Thymus (tissue), 11 donors: ENCODE measurements around the gene NPTN. TPM values are rescaled to one million over a fixed set of nuclear protein-coding genes. Genes with fewer than 3 reads are reported as not detected.

Experiments used
- DNase-seq, 9 donors: peaks; one replicate each; pipeline ENCODE4 v3.0.0-alpha.2; 2013; ENCODE audit warnings: low spot score in 9 of 9, low read depth in 6 of 9, missing footprints in 1 of 9
- H3K27ac ChIP-seq, 2 donors: one replicate each; pipeline ENCODE4 v1.5.1; 2013; ENCODE audit warnings: control low read depth in 1 of 2, low read depth in 1 of 2, low read length in 1 of 2, mild to moderate bottlenecking in 1 of 2, moderate library complexity in 1 of 2
- H3K27me3 ChIP-seq, 2 donors: one replicate each; pipeline ENCODE4 v1.5.1; 2013; ENCODE audit warnings: low read length in 1 of 2; ENCODE audit not compliant: control insufficient read depth in 2 of 2, insufficient read depth in 1 of 2
- H3K36me3 ChIP-seq, 2 donors: one replicate each; pipeline ENCODE4 v1.5.1; 2013; ENCODE audit warnings: low read length in 1 of 2, mild to moderate bottlenecking in 1 of 2, moderate library complexity in 1 of 2; ENCODE audit not compliant: control insufficient read depth in 2 of 2, insufficient read depth in 2 of 2
- H3K4me1 ChIP-seq, 2 donors: one replicate each; pipeline ENCODE4 v1.5.1; 2013; ENCODE audit warnings: low read length in 2 of 2; ENCODE audit not compliant: control insufficient read depth in 2 of 2, insufficient read depth in 2 of 2
- H3K4me3 ChIP-seq, 2 donors: one replicate each; pipeline ENCODE4 v1.5.1; 2013; ENCODE audit warnings: low read length in 2 of 2, control low read depth in 1 of 2, mild to moderate bottlenecking in 1 of 2
- H3K9me3 ChIP-seq, 2 donors: one replicate each; pipeline ENCODE4 v1.5.1; 2013; ENCODE audit warnings: low read length in 1 of 2, mild to moderate bottlenecking in 1 of 2; ENCODE audit not compliant: control insufficient read depth in 2 of 2, insufficient read depth in 1 of 2
- WGBS: extraction: QIAGEN DNeasy Blood & Tissue Kit; methylation state at CpG from one replicate; pipeline ENCODE4 v1.1.7; 2013; 5-methylcytosine and 5-hydroxymethylcytosine counted together
- polyA plus RNA-seq: library from polyadenylated mRNA; stranded (reverse); fragments of 200-250 nt; gene quantifications from one replicate; pipeline ENCODE4 v1.2.3, GENCODE V29; 2013
- total RNA-seq: library from RNA; stranded (reverse); fragments of 120-200 nt; gene quantifications from one replicate; pipeline ENCODE4 v1.2.4, GENCODE V29; 2013
- donor health status: healthy.

Gene NPTN
- total and polyA plus RNA-seq, 2 donors = 39.9 to 45.9 TPM

DNA sequence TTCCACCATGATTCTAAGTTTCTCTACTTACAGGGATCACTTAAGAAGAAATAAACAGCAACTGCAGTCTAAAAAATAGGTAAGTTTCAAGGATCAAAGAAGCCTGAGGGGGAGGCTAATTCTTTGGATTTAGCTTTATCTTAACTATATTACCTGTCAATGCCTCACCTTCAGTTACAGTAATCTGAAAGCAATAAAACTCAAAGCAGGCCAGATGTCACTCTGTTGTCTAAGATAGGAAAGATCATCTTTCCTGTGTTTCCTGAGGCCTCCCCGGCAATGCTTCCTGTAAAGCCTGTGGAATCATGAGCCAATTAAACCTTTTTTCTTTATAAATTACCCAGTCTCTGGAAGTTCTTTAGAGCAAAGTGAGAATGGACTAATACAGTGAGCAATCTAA lies 60.2 kb downstream of the NPTN start:
- Histone ChIP-seq H3K4me1 (no peaks in the 10 kb centered on the region), H3K9me3 (no peaks in the 10 kb centered on the region), H3K4me3 (no peak overlapping the region), H3K36me3 (peaks cover 46 to 56% of the 10 kb centered on the region in 2 donors), H3K27ac (no peak overlapping the region), H3K27me3 (no peaks in the 10 kb centered on the region)
- DNase-seq = no peak
- 92% methylated on average over 1 of the region's 1 CpG for WGBS

DNA sequence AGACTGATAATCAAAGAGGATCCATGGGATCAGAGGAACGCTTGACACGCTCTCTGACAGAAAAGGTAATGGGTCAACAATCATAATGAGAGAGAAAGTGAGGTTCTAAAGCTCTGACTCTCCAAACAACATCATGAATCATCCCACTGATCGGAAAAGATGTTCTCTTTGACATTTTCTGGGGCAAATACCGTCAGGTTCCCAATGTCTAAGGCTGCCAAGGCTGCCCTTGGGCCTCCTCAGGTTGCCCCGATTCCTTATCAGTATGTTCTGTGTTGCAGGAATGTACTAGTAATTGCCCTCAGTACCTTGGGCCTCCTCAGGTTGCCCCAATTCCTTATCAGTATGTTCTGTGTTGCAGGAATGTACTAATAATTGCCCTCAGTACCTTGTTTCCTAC lies 60.9 kb downstream of the NPTN start:
- 86% methylated on average over 5 of the region's 5 CpGs for WGBS
- no peak for DNase-seq
- H3K4me1 ChIP-seq = no peaks in the 10 kb centered on the region
- peaks cover 47 to 56% of the 10 kb centered on the region in 2 donors for H3K36me3 ChIP-seq
- no peaks in the 10 kb centered on the region for H3K9me3 ChIP-seq
- no peak overlapping the region for H3K27ac ChIP-seq
- H3K4me3 ChIP-seq = no peak overlapping the region
- H3K27me3 ChIP-seq = no peaks in the 10 kb centered on the region

DNA sequence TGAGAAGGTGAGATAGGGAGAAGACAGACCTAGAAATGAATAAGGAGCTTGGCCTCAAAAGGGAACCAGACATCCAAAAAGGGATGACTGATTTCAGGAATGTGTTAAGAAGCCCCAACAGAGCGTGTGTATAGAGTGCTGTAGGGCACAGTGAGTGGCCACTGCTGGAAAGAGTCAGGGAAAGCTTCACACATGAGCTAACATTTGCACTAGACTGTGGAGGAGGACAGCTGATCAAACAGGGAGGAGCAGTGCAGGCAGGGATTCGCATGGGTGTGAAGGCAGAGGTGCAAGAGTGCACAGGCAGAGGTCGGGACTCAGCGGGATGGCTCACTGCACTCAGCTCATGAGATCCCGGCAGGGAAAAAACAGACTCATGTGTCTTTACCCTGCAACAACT lies 61.8 kb downstream of the NPTN start:
- DNase-seq = peak in 1 of 9 donors; percentile 3
- Histone ChIP-seq H3K27me3 (no peaks in the 10 kb centered on the region), H3K4me3 (no peak overlapping the region), H3K9me3 (no peaks in the 10 kb centered on the region), H3K36me3 (peaks cover 49 to 56% of the 10 kb centered on the region in 2 donors), H3K4me1 (no peaks in the 10 kb centered on the region), H3K27ac (no peak overlapping the region)
- WGBS = 94% methylated on average over 5 of the region's 5 CpGs

DNA sequence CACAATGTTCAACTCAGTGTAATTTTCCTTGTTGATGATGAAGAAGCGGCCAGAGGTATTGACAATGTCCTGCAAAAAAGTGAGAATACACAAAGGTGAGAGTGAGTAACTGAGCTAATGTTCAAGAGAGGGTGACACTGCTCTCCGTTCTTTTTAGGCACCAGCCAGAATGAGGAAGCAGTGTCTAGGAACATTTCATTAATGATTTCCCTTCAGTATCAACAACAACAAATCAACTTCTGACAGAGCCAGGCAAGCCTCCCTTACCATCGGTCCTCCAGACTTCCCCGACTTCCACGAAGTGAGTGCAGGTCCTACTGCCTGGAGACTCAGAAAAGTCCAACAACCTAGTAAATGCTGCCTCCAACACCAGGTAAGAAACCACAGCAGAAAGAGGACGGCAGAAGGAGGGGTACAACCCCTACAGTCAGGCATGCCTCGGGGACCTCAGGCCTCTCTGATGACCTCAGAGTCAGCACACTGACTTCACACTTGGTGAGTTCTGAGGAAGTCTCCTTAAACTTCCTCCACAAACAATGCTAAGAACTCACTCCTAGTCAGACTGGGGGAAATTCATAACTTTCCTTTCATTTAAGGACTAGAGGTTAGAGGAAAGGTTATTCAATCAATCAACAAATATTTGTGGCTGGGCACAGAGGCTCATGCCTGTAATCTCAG lies 62.7 kb downstream of the NPTN start:
- H3K4me1 ChIP-seq = no peaks in the 10 kb centered on the region
- DNase-seq = no peak
- H3K9me3 ChIP-seq = no peaks in the 10 kb centered on the region
- H3K27me3 ChIP-seq = no peaks in the 10 kb centered on the region
- no peak overlapping the region for H3K27ac ChIP-seq
- no peak overlapping the region for H3K4me3 ChIP-seq
- H3K36me3 ChIP-seq = peaks cover 47 to 56% of the 10 kb centered on the region in 2 donors
- 88% methylated on average over 7 of the region's 7 CpGs for WGBS

DNA sequence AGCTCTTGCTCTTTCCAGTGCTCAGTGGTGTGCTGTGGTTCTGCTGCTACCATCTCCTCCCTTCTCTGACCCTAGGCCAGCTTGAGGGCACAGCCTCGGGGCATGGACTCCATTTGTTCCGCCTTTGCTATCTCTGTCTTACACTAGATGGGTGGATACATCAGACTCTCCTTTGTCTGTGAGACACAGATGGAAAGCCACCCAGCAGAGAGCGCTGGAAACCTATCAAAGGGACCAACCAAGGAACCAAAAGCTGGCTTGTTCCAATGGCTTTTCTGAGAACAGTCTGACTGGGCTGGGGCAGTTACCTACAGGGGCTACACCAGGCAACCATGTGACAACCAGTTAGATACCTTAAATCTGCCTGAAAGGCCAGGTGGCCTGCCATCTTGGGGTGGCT lies 63.8 kb downstream of the NPTN start:
- DNase-seq = no peak
- Histone ChIP-seq H3K4me3 (no peak overlapping the region), H3K27ac (no peak overlapping the region), H3K9me3 (no peaks in the 10 kb centered on the region), H3K36me3 (peaks cover 47 to 56% of the 10 kb centered on the region in 2 donors), H3K4me1 (no peaks in the 10 kb centered on the region), H3K27me3 (no peaks in the 10 kb centered on the region)
- WGBS = 97% methylated on average over 3 of the region's 3 CpGs

DNA sequence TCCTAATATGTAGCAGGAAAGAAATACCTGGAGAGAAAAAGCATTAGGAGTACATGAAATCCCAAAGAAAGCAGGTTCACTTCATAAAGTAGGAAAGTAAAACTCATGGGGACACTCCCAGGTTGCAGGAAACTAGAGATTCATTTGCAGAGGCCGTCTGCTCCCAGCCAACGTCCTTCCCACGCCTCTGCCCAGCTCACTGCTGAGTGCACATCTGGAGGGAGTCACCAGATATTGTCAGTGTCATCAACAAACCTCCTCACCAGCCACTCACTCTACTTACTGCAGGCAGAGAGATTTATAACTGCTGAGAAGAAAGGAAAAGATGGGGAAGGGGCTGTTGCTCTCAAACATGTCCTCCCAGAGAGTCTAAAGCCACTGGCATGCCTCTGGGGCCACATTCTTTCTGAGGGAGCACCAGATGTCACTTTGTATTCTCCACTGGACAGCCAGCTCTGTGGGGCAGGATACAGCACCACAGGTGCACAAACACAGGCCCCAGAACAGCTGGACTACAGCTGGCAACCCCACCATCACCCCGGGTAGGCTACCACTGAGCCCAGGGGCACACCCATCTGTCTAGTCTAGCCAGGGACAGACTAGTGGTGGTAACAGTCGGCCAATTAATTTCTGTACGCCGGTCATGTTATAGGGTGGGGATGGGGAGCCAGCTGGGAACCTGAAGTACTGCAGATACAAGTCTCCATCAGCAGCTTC lies 64.5 kb downstream of the NPTN start:
- Histone ChIP-seq H3K36me3 (peaks cover 47 to 53% of the 10 kb centered on the region in 2 donors), H3K4me3 (no peak overlapping the region), H3K9me3 (no peaks in the 10 kb centered on the region), H3K4me1 (no peaks in the 10 kb centered on the region), H3K27ac (no peak overlapping the region), H3K27me3 (no peaks in the 10 kb centered on the region)
- WGBS = 97% methylated on average over 7 of the region's 7 CpGs
- no peak for DNase-seq

DNA sequence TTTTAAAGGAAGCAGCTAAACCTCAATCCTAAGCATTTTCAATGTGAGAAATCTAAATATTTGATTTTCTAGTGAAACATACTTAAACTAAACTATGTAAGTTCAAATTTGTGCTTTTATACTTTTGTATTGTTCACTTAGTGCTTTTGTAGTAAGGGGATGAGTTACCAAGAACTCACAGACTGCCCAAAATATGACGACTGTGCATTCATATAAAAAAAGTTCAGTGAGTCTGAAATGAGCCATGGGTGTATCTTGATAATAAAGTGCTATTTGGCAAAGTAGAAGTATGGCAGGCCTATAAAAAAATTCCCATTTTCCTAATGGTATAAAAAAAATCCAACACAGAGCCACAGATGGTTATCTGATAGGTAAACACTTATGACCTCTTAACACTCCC lies 66.2 kb downstream of the NPTN start:
- H3K27me3 ChIP-seq = no peaks in the 10 kb centered on the region
- H3K4me1 ChIP-seq = no peaks in the 10 kb centered on the region
- peaks cover 38 to 40% of the 10 kb centered on the region in 2 donors for H3K36me3 ChIP-seq
- WGBS = 96% methylated on average over 1 of the region's 1 CpG
- no peaks in the 10 kb centered on the region for H3K9me3 ChIP-seq
- H3K27ac ChIP-seq = no peak overlapping the region
- DNase-seq = no peak
- H3K4me3 ChIP-seq = no peak overlapping the region

DNA sequence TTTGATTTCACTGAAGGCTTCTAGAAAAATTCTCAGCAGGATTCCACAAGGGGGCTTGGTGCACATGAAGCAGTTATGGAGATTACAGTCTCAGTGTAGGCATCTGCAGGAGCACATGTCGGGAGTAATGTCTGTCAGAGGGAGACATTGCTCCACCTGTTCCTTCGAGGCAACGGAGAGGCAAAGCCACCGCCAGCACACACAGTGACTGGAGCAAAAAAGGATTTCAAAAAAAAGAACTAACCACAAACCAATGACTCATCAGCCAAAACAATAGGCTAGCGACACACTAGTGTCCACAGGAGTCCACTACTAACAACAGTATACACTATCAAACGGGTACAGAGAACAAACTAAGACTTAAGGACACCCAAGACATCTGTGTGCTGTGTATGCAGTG lies 68.9 kb downstream of the NPTN start:
- Histone ChIP-seq H3K9me3 (no peaks in the 10 kb centered on the region), H3K36me3 (peaks cover 11 to 20% of the 10 kb centered on the region in 2 donors), H3K4me3 (no peak overlapping the region), H3K4me1 (no peaks in the 10 kb centered on the region), H3K27ac (no peak overlapping the region), H3K27me3 (no peaks in the 10 kb centered on the region)
- WGBS = 40% methylated on average over 6 of the region's 6 CpGs
- DNase-seq = no peak

DNA sequence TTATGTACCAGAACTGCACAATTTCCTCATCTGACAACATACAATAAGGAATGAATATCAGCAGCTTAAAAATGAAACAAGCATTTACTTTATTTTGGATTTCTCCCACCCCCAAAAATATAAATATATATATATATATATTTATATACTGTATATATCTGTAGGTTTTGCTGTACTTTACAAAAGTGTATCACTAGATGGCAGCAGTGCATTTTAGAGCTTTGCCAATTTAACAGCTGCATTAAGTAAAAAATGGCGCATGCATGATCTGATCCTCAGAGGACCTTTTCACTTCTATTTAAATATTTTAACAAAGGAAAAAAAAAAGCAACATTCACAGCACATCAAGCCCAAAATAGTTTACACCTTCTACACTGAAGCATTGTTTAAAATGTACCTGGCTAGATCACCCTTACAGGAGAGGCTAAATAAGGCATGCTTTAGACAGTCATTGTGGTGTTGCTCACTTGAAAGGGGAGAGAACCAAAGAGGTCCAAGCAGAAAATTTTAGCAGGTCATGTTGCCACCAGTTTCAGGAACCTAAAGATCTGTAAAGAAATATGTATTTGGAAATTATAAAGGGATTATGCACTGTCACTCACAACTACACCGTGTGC lies 72.6 kb downstream of the NPTN start:
- Histone ChIP-seq H3K4me1 (no peaks in the 10 kb centered on the region), H3K9me3 (no peaks in the 10 kb centered on the region), H3K27me3 (no peaks in the 10 kb centered on the region), H3K4me3 (no peak overlapping the region), H3K27ac (no peak overlapping the region), H3K36me3 (peaks cover 0 to 9% of the 10 kb centered on the region in 2 donors)
- peak; percentile 13 to 76 (median 44) for DNase-seq
- 89% methylated on average over 2 of the region's 2 CpGs for WGBS
